CD4-positive, CD25-positive, alpha-beta regulatory T cell (primary cell): ENCODE data around the gene RUNX2. TPM values are rescaled to one million over a fixed set of nuclear protein-coding genes. Genes with fewer than 3 reads are reported as not detected.
A peak's percentile ranks its signal among the peaks of the same experiment; 100 is the strongest.

Source experiments
- ATAC-seq, 2 donors: fragments of 150-1000 bp; cut with Tn5 transposase; one replicate each; pipeline ENCODE4 v1.10.0; 2021; ENCODE audit warnings: low read depth in 2 of 2, moderate number of reproducible peaks in 2 of 2, moderate library complexity in 1 of 2
- DNase-seq, 3 donors: peaks; one replicate each; pipeline versions ENCODE4 v3.0.0 to v3.0.0-alpha.2; 2012 to 2022; ENCODE audit warnings: mixed read lengths in 1 of 3
- H3K27ac ChIP-seq: one replicate; pipeline ENCODE4 v1.7.0; 2013; ENCODE audit warnings: mild to moderate bottlenecking, low read length; ENCODE audit not compliant: insufficient read depth, poor library complexity, severe bottlenecking
- H3K27me3 ChIP-seq: one replicate; pipeline ENCODE4 v1.7.0; 2013; ENCODE audit warnings: low read length; ENCODE audit not compliant: control insufficient read depth, insufficient read depth
- H3K36me3 ChIP-seq: one replicate; pipeline ENCODE4 v1.7.0; 2013; ENCODE audit warnings: mild to moderate bottlenecking, low read length, moderate library complexity; ENCODE audit not compliant: control insufficient read depth, insufficient read depth
- H3K4me1 ChIP-seq: 2 replicates; pipeline ENCODE4 v1.7.0; 2013; ENCODE audit warnings: mild to moderate bottlenecking, low read length; ENCODE audit not compliant: insufficient read depth, control insufficient read depth, poor library complexity, severe bottlenecking
- H3K4me3 ChIP-seq: one replicate; pipeline ENCODE4 v1.7.0; 2013; ENCODE audit warnings: low read depth, mild to moderate bottlenecking, low read length, moderate library complexity
- H3K9me3 ChIP-seq, 2 experiments: 1 replicate in 1 of 2; 2 replicates in 1 of 2; pipeline ENCODE4 v1.7.0; 2013; ENCODE audit warnings: low read length in 2 of 2, mild to moderate bottlenecking in 1 of 2, moderate library complexity in 1 of 2; ENCODE audit not compliant: control insufficient read depth in 2 of 2
- H3K27ac Mint-ChIP-seq, 3 donors: one replicate each; pipeline ENCODE4 v1.8.0; 2020 to 2022; ENCODE audit warnings: mild to moderate bottlenecking in 3 of 3, mixed read lengths in 3 of 3, moderate library complexity in 2 of 3
- H3K27me3 Mint-ChIP-seq: one replicate; pipeline ENCODE4 v1.8.0; 2022; ENCODE audit warnings: mild to moderate bottlenecking, mixed read lengths
- H3K36me3 Mint-ChIP-seq: one replicate; pipeline ENCODE4 v1.8.0; 2020; ENCODE audit warnings: mixed read lengths
- H3K4me1 Mint-ChIP-seq, 4 donors: one replicate each; pipeline ENCODE4 v1.8.0; 2020 to 2022; ENCODE audit warnings: mixed read lengths in 4 of 4, mild to moderate bottlenecking in 1 of 4
- H3K4me3 Mint-ChIP-seq, 4 donors: one replicate each; pipeline ENCODE4 v1.8.0; 2020 to 2022; ENCODE audit warnings: mild to moderate bottlenecking in 4 of 4, mixed read lengths in 4 of 4, moderate library complexity in 3 of 4
- H3K9me3 Mint-ChIP-seq, 7 donors: one replicate each; pipeline ENCODE4 v1.8.0; 2020 to 2022; ENCODE audit warnings: mixed read lengths in 7 of 7, mild to moderate bottlenecking in 3 of 7, moderate library complexity in 2 of 7
- polyA plus RNA-seq, 4 donors: library from polyadenylated mRNA; unstranded; fragments of 300-500 nt; fragmentation: Illumina TruSeq; gene quantifications; one replicate each; pipeline ENCODE4 v1.2.3, GENCODE V29; 2021
- total RNA-seq: library from RNA; stranded (reverse); gene quantifications from one replicate; pipeline ENCODE4 v1.2.3, GENCODE V29; 2022

RUNX2 gene
- total and polyA plus RNA-seq, 5 donors from 2014 or later: 5.3 to 30.0 (median 5.5) TPM

- Mint-ChIP-seq H3K27me3 (peaks cover 5% of the 10 kb centered on the region), H3K4me3 (no peak overlapping the region)
Measured at GRCh38 chr6:45686841-45687569, 358.9 kb downstream of the RUNX2 start.

GRCh38 chr6:45687570-45687969 lies 359.4 kb downstream of the RUNX2 start:
- Mint-ChIP-seq H3K4me3 (no peak overlapping the region), H3K27me3 (peaks cover 5% of the 10 kb centered on the region), H3K9me3 (peaks cover 0 to 4% (median 0%) of the 10 kb centered on the region in 7 donors), H3K27ac (no peak overlapping the region), H3K36me3 (peaks cover 6% of the 10 kb centered on the region), H3K4me1 (peaks cover 0 to 4% (median 0%) of the 10 kb centered on the region in 4 donors)
- peaks cover 0 to 1% of the 10 kb centered on the region in 2 experiments for H3K9me3 ChIP-seq
- no peak overlapping the region for H3K4me3 ChIP-seq
- H3K27ac ChIP-seq: no peak overlapping the region
- H3K4me1 ChIP-seq: no peaks in the 10 kb centered on the region
- ATAC-seq (no peak), DNase-seq (no peak)
- H3K27me3 ChIP-seq: no peaks in the 10 kb centered on the region
- no peaks in the 10 kb centered on the region for H3K36me3 ChIP-seq

More at GRCh38 chr6:45686841-45687569, 358.9 kb downstream of the RUNX2 start:
- DNase-seq (no peak), ATAC-seq (no peak)
- H3K9me3 Mint-ChIP-seq: peaks cover 0 to 6% (median 0%) of the 10 kb centered on the region in 7 donors
- no peak overlapping the region for H3K4me3 ChIP-seq
- peaks cover 0 to 5% (median 1%) of the 10 kb centered on the region in 4 donors for H3K4me1 Mint-ChIP-seq
- peaks cover 8% of the 10 kb centered on the region for H3K36me3 Mint-ChIP-seq
- H3K27ac Mint-ChIP-seq: peak overlapping the region in 2 of 3 donors; percentile 5 to 79
- H3K27ac ChIP-seq: no peak overlapping the region
- H3K4me1 ChIP-seq: no peaks in the 10 kb centered on the region
- no peaks in the 10 kb centered on the region for H3K27me3 ChIP-seq
- peaks cover 1 to 4% of the 10 kb centered on the region in 2 experiments for H3K9me3 ChIP-seq
- no peaks in the 10 kb centered on the region for H3K36me3 ChIP-seq

GRCh38 chr6:45688180-45688579 lies 360.1 kb downstream of the RUNX2 start:
- Histone ChIP-seq H3K9me3 (peaks cover 0 to 1% of the 10 kb centered on the region in 2 experiments), H3K27me3 (no peaks in the 10 kb centered on the region), H3K27ac (no peak overlapping the region), H3K36me3 (no peaks in the 10 kb centered on the region), H3K4me3 (no peak overlapping the region), H3K4me1 (no peaks in the 10 kb centered on the region)
- no peak overlapping the region for H3K4me3 Mint-ChIP-seq
- peaks cover 0 to 3% (median 0%) of the 10 kb centered on the region in 7 donors for H3K9me3 Mint-ChIP-seq
- peaks cover 0 to 4% (median 0%) of the 10 kb centered on the region in 4 donors for H3K4me1 Mint-ChIP-seq
- H3K27ac Mint-ChIP-seq: no peak overlapping the region
- DNase-seq: no peak
- H3K27me3 Mint-ChIP-seq: peaks cover 4% of the 10 kb centered on the region
- no peak for ATAC-seq
- peaks cover 6% of the 10 kb centered on the region for H3K36me3 Mint-ChIP-seq

- Mint-ChIP-seq H3K36me3 (peaks cover 6% of the 10 kb centered on the region), H3K27ac (no peak overlapping the region), H3K4me3 (no peak overlapping the region), H3K4me1 (peaks cover 0 to 4% (median 0%) of the 10 kb centered on the region in 4 donors), H3K27me3 (no peaks in the 10 kb centered on the region), H3K9me3 (peaks cover 0 to 3% (median 0%) of the 10 kb centered on the region in 7 donors)
- Histone ChIP-seq H3K27ac (no peak overlapping the region), H3K9me3 (no peaks in the 10 kb centered on the region), H3K4me3 (no peak overlapping the region), H3K36me3 (no peaks in the 10 kb centered on the region), H3K4me1 (no peaks in the 10 kb centered on the region), H3K27me3 (no peaks in the 10 kb centered on the region)
- DNase-seq (no peak), ATAC-seq (no peak)
Measured at GRCh38 chr6:45689926-45690615, 361.9 kb downstream of the RUNX2 start.

GRCh38 chr6:45690846-45691245 lies 362.7 kb downstream of the RUNX2 start:
- no peak for ATAC-seq
- H3K4me1 Mint-ChIP-seq: peaks cover 0 to 4% (median 0%) of the 10 kb centered on the region in 4 donors
- Histone ChIP-seq H3K27ac (no peak overlapping the region), H3K27me3 (no peaks in the 10 kb centered on the region), H3K36me3 (no peaks in the 10 kb centered on the region), H3K4me1 (no peaks in the 10 kb centered on the region), H3K4me3 (no peak overlapping the region), H3K9me3 (no peaks in the 10 kb centered on the region)
- no peak for DNase-seq
- H3K4me3 Mint-ChIP-seq: no peak overlapping the region
- H3K27ac Mint-ChIP-seq: no peak overlapping the region
- H3K27me3 Mint-ChIP-seq: no peaks in the 10 kb centered on the region
- H3K9me3 Mint-ChIP-seq: peaks cover 0 to 3% (median 0%) of the 10 kb centered on the region in 7 donors
- H3K36me3 Mint-ChIP-seq: peaks cover 6% of the 10 kb centered on the region

- Mint-ChIP-seq H3K27ac (no peak overlapping the region), H3K4me3 (no peak overlapping the region), H3K27me3 (no peaks in the 10 kb centered on the region), H3K36me3 (peaks cover 4% of the 10 kb centered on the region), H3K9me3 (peaks cover 0 to 3% (median 0%) of the 10 kb centered on the region in 7 donors), H3K4me1 (peaks cover 0 to 4% (median 0%) of the 10 kb centered on the region in 4 donors)
- Histone ChIP-seq H3K4me3 (no peak overlapping the region), H3K27ac (no peak overlapping the region), H3K36me3 (no peaks in the 10 kb centered on the region), H3K27me3 (no peaks in the 10 kb centered on the region), H3K9me3 (no peaks in the 10 kb centered on the region), H3K4me1 (no peaks in the 10 kb centered on the region)
- ATAC-seq: no peak
- no peak for DNase-seq
Measured at GRCh38 chr6:45691426-45691825, 363.3 kb downstream of the RUNX2 start.

- no peaks in the 10 kb centered on the region for H3K36me3 Mint-ChIP-seq
- H3K4me1 Mint-ChIP-seq: peaks cover 0 to 4% (median 2%) of the 10 kb centered on the region in 4 donors
- Histone ChIP-seq H3K4me3 (no peak overlapping the region), H3K36me3 (no peaks in the 10 kb centered on the region), H3K9me3 (no peaks in the 10 kb centered on the region), H3K27me3 (no peaks in the 10 kb centered on the region), H3K4me1 (no peaks in the 10 kb centered on the region), H3K27ac (no peak overlapping the region)
- H3K27me3 Mint-ChIP-seq: peaks cover 5% of the 10 kb centered on the region
- H3K9me3 Mint-ChIP-seq: peaks cover 0 to 3% (median 0%) of the 10 kb centered on the region in 7 donors
- no peak overlapping the region for H3K4me3 Mint-ChIP-seq
- H3K27ac Mint-ChIP-seq: no peak overlapping the region
- ATAC-seq (no peak), DNase-seq (no peak)
Measured at GRCh38 chr6:45692021-45692420, 363.9 kb downstream of the RUNX2 start.
